H1 (cell line): ENCODE measurements around the gene FMOD. TPM values are rescaled to one million over a fixed set of nuclear protein-coding genes. Genes with fewer than 3 reads are reported as not detected.

Experiments used
- CTCF ChIA-PET: fragments of 300-600 bp; sonication (Branson Sonifier 250); formaldehyde crosslinking; loops from one replicate; lab custom pipeline; 2021; ENCODE audit not compliant: partially characterized antibody; lab: Charles Lee
- POLR2A ChIA-PET: fragments of 300-600 bp; sonication (Branson Sonifier 250); formaldehyde crosslinking; loops from one replicate; lab custom pipeline; 2021; ENCODE audit warnings: inconsistent platforms; ENCODE audit not compliant: partially characterized antibody; lab: Charles Lee
- DNase-seq, 2 experiments: peaks; one replicate each; pipeline versions ENCODE4 v3.0.0 to v3.0.0-alpha.2; 2010 to 2022; ENCODE audit warnings: low spot score in 2 of 2, low read depth in 1 of 2, mixed read lengths in 1 of 2
- FAIRE-seq: peaks from 2 replicates; lab custom pipeline; 2011; peaks lifted over from hg19 to GRCh38; lab: Jason Lieb, UNC
- H2AFZ ChIP-seq: 2 replicates; pipeline ENCODE4 v1.8.1; 2012; ENCODE audit warnings: low read length, inconsistent platforms
- H2AK5ac ChIP-seq: 2 replicates; pipeline ENCODE4 v1.6.1; 2013; ENCODE audit warnings: low read depth, low read length
- H2BK120ac ChIP-seq: replicated peaks from 2 replicates; pipeline ENCODE3; 2013; ENCODE audit warnings: low read depth, low read length, inconsistent platforms
- H2BK12ac ChIP-seq: 2 replicates; pipeline ENCODE4 v1.6.1; 2013; ENCODE audit warnings: low read depth, low read length
- H2BK15ac ChIP-seq: 2 replicates; pipeline ENCODE4 v1.6.1; 2013; ENCODE audit warnings: low read length
- H2BK20ac ChIP-seq: 2 replicates; pipeline ENCODE4 v1.6.1; 2013; ENCODE audit warnings: low read length
- H2BK5ac ChIP-seq: 2 replicates; pipeline ENCODE4 v1.6.1; 2013; ENCODE audit warnings: low read depth, low read length
- H3K14ac ChIP-seq: 2 replicates; pipeline ENCODE4 v1.6.1; 2013; ENCODE audit warnings: inconsistent platforms; ENCODE audit not compliant: insufficient read length
- H3K18ac ChIP-seq: 2 replicates; pipeline ENCODE4 v1.6.1; 2013; ENCODE audit warnings: low read length; ENCODE audit errors: extremely low read depth
- H3K23ac ChIP-seq: 2 replicates; pipeline ENCODE4 v1.6.1; 2013; ENCODE audit warnings: inconsistent platforms; ENCODE audit not compliant: insufficient read length
- H3K23me2 ChIP-seq: 2 replicates; pipeline ENCODE4 v1.6.1; 2013; ENCODE audit warnings: low read depth, low read length
- H3K27ac ChIP-seq: 2 replicates; pipeline ENCODE4 v1.6.1; 2011; ENCODE audit warnings: low read depth, low read length, inconsistent platforms
- H3K27me3 ChIP-seq, 4 experiments: replicated peaks in 1 of 4; 1 replicate in 1 of 4; 2 replicates in 3 of 4; pipeline versions ENCODE4 v1.6.1 to v1.8.1; 2011 to 2013; ENCODE audit warnings: low read length in 3 of 4, mild to moderate bottlenecking in 3 of 4, inconsistent platforms in 2 of 4, mixed read lengths in 2 of 4, moderate library complexity in 1 of 4; ENCODE audit not compliant: control insufficient read depth in 3 of 4, insufficient read depth in 3 of 4; ENCODE audit errors: extremely low read depth in 1 of 4
- H3K36me3 ChIP-seq, 4 experiments: 2 replicates each; pipeline versions ENCODE4 v1.6.1 to v1.8.1; 2011 to 2013; ENCODE audit warnings: mild to moderate bottlenecking in 4 of 4, low read length in 3 of 4, moderate library complexity in 2 of 4, control low read depth in 1 of 4, inconsistent platforms in 1 of 4; ENCODE audit not compliant: insufficient read depth in 4 of 4, control insufficient read depth in 2 of 4
- H3K4ac ChIP-seq: replicated peaks from 2 replicates; pipeline ENCODE3; 2013; ENCODE audit warnings: low read length, low read depth, mixed read lengths, inconsistent platforms; ENCODE audit not compliant: insufficient read length
- H3K4me1 ChIP-seq, 4 experiments: replicated peaks in 1 of 4; 1 replicate in 1 of 4; 2 replicates in 3 of 4; pipeline versions ENCODE4 v1.6.1 to v1.8.1; 2011 to 2013; ENCODE audit warnings: low read length in 3 of 4, inconsistent platforms in 2 of 4, mixed read lengths in 1 of 4; ENCODE audit not compliant: insufficient read depth in 4 of 4, control insufficient read depth in 3 of 4
- H3K4me2 ChIP-seq, 2 experiments: 2 replicates each; pipeline versions ENCODE4 v1.6.1 to v1.8.1; 2011 to 2013; ENCODE audit warnings: low read depth in 2 of 2, low read length in 2 of 2, control low read depth in 1 of 2, inconsistent platforms in 1 of 2, mild to moderate bottlenecking in 1 of 2; ENCODE audit not compliant: insufficient read depth in 1 of 2
- H3K4me3 ChIP-seq, 4 experiments: fragments of 200-600, 300-600 bp in 1 of 4; sonication (generic), shearing (Covaris generic), sonication (Bioruptor Twin) in 1 of 4; 2 replicates each; pipeline versions ENCODE4 v1.5.1 to v1.8.1; 2011 to 2016; ENCODE audit warnings: low read length in 4 of 4, low read depth in 3 of 4, control low read depth in 2 of 4, inconsistent platforms in 2 of 4, mild to moderate bottlenecking in 2 of 4, mixed read lengths in 1 of 4, moderate library complexity in 1 of 4; ENCODE audit not compliant: insufficient read depth in 2 of 4; ENCODE audit errors: extremely low read depth in 1 of 4
- H3K56ac ChIP-seq: replicated peaks from 2 replicates; pipeline ENCODE3; 2013; ENCODE audit warnings: low read depth, mild to moderate bottlenecking, mixed read lengths, low read length, inconsistent platforms; ENCODE audit not compliant: insufficient read length
- H3K79me1 ChIP-seq: 2 replicates; pipeline ENCODE4 v1.6.1; 2013; ENCODE audit warnings: low read depth, low read length, control low read depth
- H3K79me2 ChIP-seq, 2 experiments: 2 replicates each; pipeline versions ENCODE4 v1.6.1 to v1.8.1; 2012 to 2013; ENCODE audit warnings: low read length in 2 of 2, mild to moderate bottlenecking in 2 of 2, inconsistent platforms in 1 of 2; ENCODE audit not compliant: insufficient read depth in 2 of 2, control insufficient read depth in 1 of 2
- H3K9ac ChIP-seq, 4 experiments: replicated peaks in 1 of 4; 1 replicate in 1 of 4; 2 replicates in 3 of 4; pipeline versions ENCODE4 v1.6.1 to v1.8.1; 2011 to 2013; ENCODE audit warnings: low read depth in 3 of 4, low read length in 3 of 4, control low read depth in 2 of 4, mild to moderate bottlenecking in 2 of 4, moderate library complexity in 2 of 4, inconsistent platforms in 1 of 4; ENCODE audit errors: extremely low read depth in 1 of 4
- H3K9me3 ChIP-seq, 2 experiments: 2 replicates each; pipeline versions ENCODE4 v1.6.1 to v1.8.1; 2012 to 2013; ENCODE audit warnings: mild to moderate bottlenecking in 2 of 2, moderate library complexity in 2 of 2, control low read depth in 1 of 2, inconsistent platforms in 1 of 2, low read depth in 1 of 2, low read length in 1 of 2, mixed read lengths in 1 of 2; ENCODE audit not compliant: insufficient read depth in 2 of 2
- H4K20me1 ChIP-seq, 2 experiments: replicated peaks in 1 of 2; 2 replicates each; pipeline versions ENCODE3 to v1.8.1; 2011 to 2013; ENCODE audit warnings: inconsistent platforms in 2 of 2, low read length in 2 of 2, mild to moderate bottlenecking in 1 of 2; ENCODE audit not compliant: insufficient read depth in 2 of 2, control insufficient read depth in 1 of 2
- H4K5ac ChIP-seq: 2 replicates; pipeline ENCODE4 v1.6.1; 2013; ENCODE audit warnings: low read length, low read depth, mixed read lengths, inconsistent platforms; ENCODE audit not compliant: insufficient read length
- H4K8ac ChIP-seq: 2 replicates; pipeline ENCODE4 v1.8.0; 2013; ENCODE audit warnings: mild to moderate bottlenecking, moderate library complexity, low read length, inconsistent platforms; ENCODE audit not compliant: insufficient read depth; ENCODE audit errors: extremely low read depth
- H4K91ac ChIP-seq: replicated peaks from 2 replicates; pipeline ENCODE3; 2013; ENCODE audit warnings: low read length, mixed read lengths, inconsistent platforms; ENCODE audit not compliant: insufficient read length
- GTF2F1 ChIP-seq: IDR thresholded peaks from 2 replicates; pipeline ENCODE4 v1.6.1; 2012; ENCODE audit warnings: low read depth, low read length, improper control_type of control experiment, borderline replicate concordance
- WGBS, 2 experiments: shearing (Covaris generic) in 1 of 2; methylation state at CpG; one replicate each; pipeline versions ENCODE4 v1.1.6 to v1.1.7; 2013 to 2015; ENCODE audit warnings: low lambda C conversion rate in 2 of 2, mixed read lengths in 2 of 2, inconsistent platforms in 1 of 2, low coverage in 1 of 2, missing lambda C conversion rate in 1 of 2; ENCODE audit not compliant: insufficient replicate concordance in 2 of 2, insufficient coverage in 1 of 2, insufficient read length in 1 of 2; ENCODE audit errors: extremely low coverage in 1 of 2, missing lambda C conversion rate in 1 of 2; 5-methylcytosine and 5-hydroxymethylcytosine counted together
- polyA plus RNA-seq, 7 experiments: library from polyadenylated mRNA; depleted of rRNA in 3 of 7; stranded (reverse) in 5 of 7; unstranded in 2 of 7; fragments of >200 nt in 5 of 7; fragments of 200-250 nt in 2 of 7; gene quantifications; 1 replicate in 5 of 7; 2 replicates in 1 of 7; 4 replicates in 1 of 7; pipeline versions ENCODE4 v1.2.1 to v1.2.3, GENCODE V29; 2011 to 2013; ENCODE audit warnings: missing spikeins in 2 of 7, mixed read lengths in 2 of 7
- total RNA-seq: library from RNA; stranded (reverse); fragmentation: NEBNext Ultra II Directional; extraction: Animal tissue kit (Norgen Biotek cat#: 25700); gene quantifications from 2 replicates; pipeline ENCODE4 v1.2.1, GENCODE V29; 2021

The FMOD gene
- total and polyA plus RNA-seq, 2 of the 8 experiments (the other 6 are each of a cell fraction or from before 2014, with no cell fraction given), result 0.17 to 0.32 TPM

DNA sequence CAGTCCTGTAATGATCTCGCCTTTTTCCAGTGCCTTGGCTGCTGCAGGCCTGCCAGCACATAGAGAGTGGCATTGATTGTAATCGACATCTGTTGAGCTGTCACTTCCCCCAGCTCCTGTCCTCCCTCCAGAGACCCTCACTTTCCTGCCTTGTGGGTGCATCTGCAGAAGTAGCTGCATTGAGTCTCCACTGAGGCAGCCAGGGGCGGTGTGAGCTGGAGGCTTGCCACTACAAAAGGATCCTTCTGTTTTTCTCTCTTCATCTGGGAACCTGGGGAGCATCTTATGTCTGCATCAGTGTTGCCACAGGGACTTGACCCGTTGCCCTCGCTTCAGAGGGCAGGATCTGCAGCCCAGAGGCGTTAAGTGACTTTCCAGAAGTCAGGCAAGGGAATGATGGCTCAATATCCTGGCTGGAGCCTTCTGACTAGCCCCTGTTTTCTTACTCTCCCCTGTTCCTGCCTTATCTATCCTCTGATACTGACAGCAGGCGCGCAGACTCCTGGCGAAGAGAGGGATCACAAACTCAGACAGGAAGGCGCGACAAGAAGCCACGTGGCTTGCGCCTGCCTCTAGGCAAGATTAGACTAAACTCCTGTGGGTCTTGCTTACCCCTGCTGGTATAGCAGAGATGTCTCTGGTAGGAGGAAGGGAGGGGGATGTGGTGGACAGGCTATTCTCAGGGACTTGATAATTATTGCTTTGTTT lies 13.3 kb upstream of the FMOD start:
- Histone ChIP-seq H4K20me1 (no peaks in the 10 kb centered on the region), H3K18ac (no peak overlapping the region), H3K9me3 (no peaks in the 10 kb centered on the region), H2BK12ac (no peak overlapping the region; the same call in 1 of the 2 replicates), H4K8ac (no peak overlapping the region), H4K91ac (no peak overlapping the region), H3K56ac (no peak overlapping the region), H3K4ac (no peak overlapping the region), H3K27ac (no peak overlapping the region), H3K36me3 (no peaks in the 10 kb centered on the region), H3K23ac (no peak overlapping the region), H2BK20ac (no peak overlapping the region), H2BK5ac (no peak overlapping the region), H2BK120ac (no peak overlapping the region), H3K14ac (no peak overlapping the region), H3K27me3 (peaks cover 0 to 2% (median 0%) of the 10 kb centered on the region in 4 experiments; a peak in 3 of 7 replicates), H2AK5ac (no peak overlapping the region), H4K5ac (no peak overlapping the region), H3K4me1 (peaks cover 0 to 2% (median 0%) of the 10 kb centered on the region in 4 experiments; a peak in 2 of 7 replicates), H3K4me2 (no peak overlapping the region), H2BK15ac (no peak overlapping the region), H3K4me3 (no peak overlapping the region), H3K79me1 (no peaks in the 10 kb centered on the region), H2AFZ (no peak overlapping the region), H3K23me2 (no peaks in the 10 kb centered on the region), H3K79me2 (no peaks in the 10 kb centered on the region), H3K9ac (no peak overlapping the region)
- POLR2A ChIA-PET, result interaction anchor here (0.9 kb wide), 1 partner anchor 10 kb away, joined by 4 read pairs; no protein-coding TSS in a partner anchor
- DNase-seq (no peak), FAIRE-seq (no peak)
- CTCF ChIA-PET, result interaction anchor here (0.6 to 19.1 kb wide), 9 partner anchors 15 to 338 kb away, joined by 3 to 253 read pairs (median 3); partner anchors contain the start of genes ADORA1, FMOD and PRELP
- no peak for TF ChIP-seq GTF2F1
- WGBS, 2 experiments, result 90% methylated on average over 13 of the region's 13 CpGs; no CpG with 5 or more reads in 1 of the 2 experiments
